Measurements from ENCODE around the gene STMN1. TPM values are rescaled to one million over a fixed set of nuclear protein-coding genes. Genes with fewer than 3 reads are reported as not detected.

STMN1 gene
- total RNA-seq, 2 donors from 2014 or later: 6.3 to 11.4 TPM

GRCh38 chr1:25903986-25904385, 2.2 kb downstream of the STMN1 start:
- Histone ChIP-seq H3K4me1 (peaks cover 27% of the 10 kb centered on the region), H3K9me3 (no peaks in the 10 kb centered on the region), H3K27ac (no peak overlapping the region), H3K36me3 (replicated peaks in 1 of 2; ENCODE audit: insufficient read depth in 1 of 2, low read depth in 2 of 2) (no peaks in the 10 kb centered on the region), H3K27me3 (no peaks in the 10 kb centered on the region), H3K4me3 (no peak overlapping the region)
- DNase-seq: no peak
- intact Hi-C loops (cut with DNase I): no loop called here
- ATAC-seq: no peak
- TF ChIP-seq, protein P1, sequence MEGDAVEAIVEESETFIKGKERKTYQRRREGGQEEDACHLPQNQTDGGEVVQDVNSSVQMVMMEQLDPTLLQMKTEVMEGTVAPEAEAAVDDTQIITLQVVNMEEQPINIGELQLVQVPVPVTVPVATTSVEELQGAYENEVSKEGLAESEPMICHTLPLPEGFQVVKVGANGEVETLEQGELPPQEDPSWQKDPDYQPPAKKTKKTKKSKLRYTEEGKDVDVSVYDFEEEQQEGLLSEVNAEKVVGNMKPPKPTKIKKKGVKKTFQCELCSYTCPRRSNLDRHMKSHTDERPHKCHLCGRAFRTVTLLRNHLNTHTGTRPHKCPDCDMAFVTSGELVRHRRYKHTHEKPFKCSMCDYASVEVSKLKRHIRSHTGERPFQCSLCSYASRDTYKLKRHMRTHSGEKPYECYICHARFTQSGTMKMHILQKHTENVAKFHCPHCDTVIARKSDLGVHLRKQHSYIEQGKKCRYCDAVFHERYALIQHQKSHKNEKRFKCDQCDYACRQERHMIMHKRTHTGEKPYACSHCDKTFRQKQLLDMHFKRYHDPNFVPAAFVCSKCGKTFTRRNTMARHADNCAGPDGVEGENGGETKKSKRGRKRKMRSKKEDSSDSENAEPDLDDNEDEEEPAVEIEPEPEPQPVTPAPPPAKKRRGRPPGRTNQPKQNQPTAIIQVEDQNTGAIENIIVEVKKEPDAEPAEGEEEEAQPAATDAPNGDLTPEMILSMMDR (IDR thresholded peaks at IDR 0.05): no peak
- TF ChIP-seq POLR2A (IDR thresholded peaks at IDR 0.05): no peak
- 65 to 80% methylated on average over 3 of the region's 3 CpGs for WGBS, 2 donors

DNA sequence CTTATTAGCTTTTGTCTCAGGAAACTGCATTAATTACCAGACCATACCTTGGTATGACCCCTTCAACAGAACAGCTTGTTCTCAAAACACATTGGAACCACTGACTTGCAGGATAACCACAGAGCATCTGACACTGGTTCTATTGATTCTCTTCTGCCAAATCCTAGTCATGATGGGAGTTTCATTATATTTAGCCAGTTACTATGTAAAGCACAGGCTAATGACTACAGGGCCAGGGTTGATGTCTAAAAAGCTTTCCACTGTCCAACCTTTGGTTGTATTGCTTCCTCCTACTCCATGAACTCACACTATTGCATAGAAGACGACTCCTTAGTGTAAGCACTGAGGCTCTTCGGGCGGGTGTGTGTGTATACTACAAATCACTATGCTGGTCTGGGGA, 3.8 kb downstream of the STMN1 start:
- Histone ChIP-seq H3K27ac (no peak overlapping the region), H3K4me3 (no peak overlapping the region), H3K27me3 (no peaks in the 10 kb centered on the region), H3K9me3 (no peaks in the 10 kb centered on the region), H3K36me3 (replicated peaks in 1 of 2; ENCODE audit: insufficient read depth in 1 of 2, low read depth in 2 of 2) (no peaks in the 10 kb centered on the region), H3K4me1 (peaks cover 27% of the 10 kb centered on the region)
- ATAC-seq (no peak), DNase-seq (no peak)
- TF ChIP-seq, protein P1 (IDR thresholded peaks at IDR 0.05): no peak
- no peak for TF ChIP-seq POLR2A (IDR thresholded peaks at IDR 0.05)
- intact Hi-C loops (cut with DNase I): no loop called here
- WGBS, 2 donors: 85 to 90% methylated on average over 3 of the region's 3 CpGs

GRCh38 chr1:25900219-25900618, 6.0 kb downstream of the STMN1 start:
- no peak for DNase-seq
- H3K4me1 ChIP-seq: peaks cover 20% of the 10 kb centered on the region
- H3K36me3 ChIP-seq (replicated peaks in 1 of 2; ENCODE audit: insufficient read depth in 1 of 2, low read depth in 2 of 2): no peaks in the 10 kb centered on the region
- TF ChIP-seq POLR2A (IDR thresholded peaks at IDR 0.05): no peak
- TF ChIP-seq, protein P1 (IDR thresholded peaks at IDR 0.05): no peak
- no peak overlapping the region for H3K27ac ChIP-seq
- H3K27me3 ChIP-seq: no peaks in the 10 kb centered on the region
- no peak overlapping the region for H3K4me3 ChIP-seq
- H3K9me3 ChIP-seq: no peaks in the 10 kb centered on the region
- intact Hi-C loops (cut with DNase I): no loop called here
- no peak for ATAC-seq
- 93 to 98% methylated on average over 5 of the region's 5 CpGs for WGBS, 2 donors

DNA sequence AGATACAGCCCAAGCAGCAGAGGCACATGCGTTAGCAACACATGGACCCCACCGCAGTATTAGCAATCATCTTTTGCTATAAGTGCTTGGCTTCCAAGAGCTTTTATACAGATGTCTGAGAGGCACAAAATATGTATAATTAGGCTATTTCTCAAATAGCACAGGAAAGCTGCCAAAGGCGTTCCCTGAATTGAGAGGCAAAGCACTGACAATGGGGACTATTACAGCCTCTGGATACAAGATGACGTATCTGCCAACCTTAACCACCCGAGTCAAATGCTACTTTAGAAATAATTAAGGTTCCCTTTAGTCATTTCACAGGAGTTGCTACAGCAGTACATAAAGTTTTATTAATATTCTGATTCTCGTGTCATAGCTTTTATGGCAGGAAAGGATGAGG, 6.4 kb downstream of the STMN1 start:
- WGBS, 2 donors: 91 to 95% methylated on average over 6 of the region's 6 CpGs
- Histone ChIP-seq H3K27me3 (no peaks in the 10 kb centered on the region), H3K36me3 (replicated peaks in 1 of 2; ENCODE audit: insufficient read depth in 1 of 2, low read depth in 2 of 2) (no peaks in the 10 kb centered on the region), H3K4me3 (no peak overlapping the region), H3K27ac (no peak overlapping the region), H3K9me3 (no peaks in the 10 kb centered on the region), H3K4me1 (peaks cover 18% of the 10 kb centered on the region)
- DNase-seq (no peak), ATAC-seq (no peak)
- intact Hi-C loops (cut with DNase I): loop anchor here (5.0 kb wide), 1 partner anchor 103 kb away; no protein-coding TSS in a partner anchor
- TF ChIP-seq POLR2A (IDR thresholded peaks at IDR 0.05): no peak
- TF ChIP-seq, protein P1 (IDR thresholded peaks at IDR 0.05): no peak

- Histone ChIP-seq H3K27ac (no peak overlapping the region), H3K27me3 (no peaks in the 10 kb centered on the region), H3K4me1 (peaks cover 11% of the 10 kb centered on the region), H3K36me3 (replicated peaks in 1 of 2; ENCODE audit: insufficient read depth in 1 of 2, low read depth in 2 of 2) (no peaks in the 10 kb centered on the region), H3K9me3 (no peaks in the 10 kb centered on the region), H3K4me3 (no peak overlapping the region)
- WGBS, 2 donors: 93 to 94% methylated on average over 11 of the region's 11 CpGs
- no peak for TF ChIP-seq POLR2A (IDR thresholded peaks at IDR 0.05)
- TF ChIP-seq, protein P1 (IDR thresholded peaks at IDR 0.05): no peak
- no peak for ATAC-seq
- no peak for DNase-seq
- intact Hi-C loops (cut with DNase I): loop anchor here (5.0 kb wide), 1 partner anchor 104 kb away; no protein-coding TSS in a partner anchor
Measured at GRCh38 chr1:25898223-25899015, 7.8 kb downstream of the STMN1 start.
